GM19468 (cell line): ENCODE measurements around the gene LPO.

ENCODE experiments used
- ATAC-seq: cut with Tn5 transposase; IDR thresholded peaks from one replicate; pipeline ENCODE4 v1.9.1; 2021; ENCODE audit warnings: mild to moderate bottlenecking, moderate library complexity, moderate number of reproducible peaks; ENCODE audit not compliant: unreplicated experiment; ENCODE audit errors: extremely low read depth

LPO gene

GRCh38 chr17:58253082-58253481 lies 14.7 kb downstream of the LPO start:
- ATAC-seq, result no peak

DNA sequence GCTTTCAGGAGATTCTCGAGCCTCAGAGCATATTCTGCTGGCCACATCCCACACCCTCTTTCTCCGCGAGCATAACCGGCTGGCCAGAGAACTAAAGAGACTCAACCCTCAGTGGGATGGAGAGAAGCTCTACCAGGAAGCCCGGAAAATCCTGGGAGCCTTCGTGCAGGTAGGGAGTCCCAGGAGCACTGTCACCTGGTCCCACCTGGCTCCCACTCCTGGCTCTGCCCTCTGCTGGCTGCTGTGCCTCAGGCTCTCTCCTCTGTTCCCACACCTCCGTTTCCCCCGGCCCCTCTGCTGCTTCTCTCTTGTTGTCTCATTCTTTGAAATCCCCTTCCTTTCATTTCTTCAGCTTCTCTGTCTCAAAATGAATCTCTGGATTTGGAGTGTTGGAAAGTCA lies 16.4 kb downstream of the LPO start:
- ATAC-seq, result no peak

DNA sequence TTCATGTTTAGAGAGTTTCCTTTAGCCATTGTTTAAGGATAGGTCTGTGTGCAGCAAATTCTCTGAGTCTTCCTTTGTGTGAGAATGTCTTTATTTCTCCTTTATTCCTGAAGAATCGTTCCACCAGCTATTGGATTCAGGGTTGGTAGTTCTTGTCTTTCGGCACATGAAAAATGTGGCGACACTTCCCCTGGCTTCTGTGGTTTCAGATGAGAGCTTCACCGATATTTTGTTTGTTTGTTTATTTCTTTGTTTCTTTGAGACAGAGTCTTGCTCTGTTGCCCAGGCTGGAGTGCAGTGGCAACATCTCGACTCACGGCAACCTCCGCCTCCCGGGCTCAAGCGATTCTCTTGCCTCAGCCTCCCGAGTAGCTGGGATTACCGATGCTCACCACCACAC lies 23.8 kb downstream of the LPO start:
- ATAC-seq, result no peak

DNA sequence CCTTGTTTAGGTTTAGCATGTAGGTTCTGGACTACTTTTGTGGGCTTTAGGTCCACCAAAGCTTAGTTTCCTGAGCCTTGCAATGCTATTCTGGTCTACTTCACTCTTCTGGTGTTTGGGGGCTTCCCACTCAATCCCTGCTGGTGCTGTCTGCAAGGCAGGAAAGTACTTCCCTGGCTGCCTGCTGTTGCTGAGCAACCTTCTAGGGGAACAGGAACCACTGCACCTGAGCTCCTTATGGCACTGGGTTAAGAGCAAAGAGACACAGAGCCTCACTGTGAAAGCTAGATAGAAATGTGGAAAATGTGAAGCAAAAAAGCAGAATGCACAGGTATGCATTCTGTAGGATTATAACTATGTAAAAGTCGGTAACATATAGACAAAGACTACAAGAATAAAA lies 25.4 kb downstream of the LPO start:
- no peak for ATAC-seq

- ATAC-seq, result no peak
Observed at GRCh38 chr17:58264407-58265103, 26.2 kb downstream of the LPO start.

GRCh38 chr17:58265271-58265670 lies 26.9 kb downstream of the LPO start:
- ATAC-seq, result no peak

- ATAC-seq, result no peak
Observed at GRCh38 chr17:58265902-58266875, 27.8 kb downstream of the LPO start.

DNA sequence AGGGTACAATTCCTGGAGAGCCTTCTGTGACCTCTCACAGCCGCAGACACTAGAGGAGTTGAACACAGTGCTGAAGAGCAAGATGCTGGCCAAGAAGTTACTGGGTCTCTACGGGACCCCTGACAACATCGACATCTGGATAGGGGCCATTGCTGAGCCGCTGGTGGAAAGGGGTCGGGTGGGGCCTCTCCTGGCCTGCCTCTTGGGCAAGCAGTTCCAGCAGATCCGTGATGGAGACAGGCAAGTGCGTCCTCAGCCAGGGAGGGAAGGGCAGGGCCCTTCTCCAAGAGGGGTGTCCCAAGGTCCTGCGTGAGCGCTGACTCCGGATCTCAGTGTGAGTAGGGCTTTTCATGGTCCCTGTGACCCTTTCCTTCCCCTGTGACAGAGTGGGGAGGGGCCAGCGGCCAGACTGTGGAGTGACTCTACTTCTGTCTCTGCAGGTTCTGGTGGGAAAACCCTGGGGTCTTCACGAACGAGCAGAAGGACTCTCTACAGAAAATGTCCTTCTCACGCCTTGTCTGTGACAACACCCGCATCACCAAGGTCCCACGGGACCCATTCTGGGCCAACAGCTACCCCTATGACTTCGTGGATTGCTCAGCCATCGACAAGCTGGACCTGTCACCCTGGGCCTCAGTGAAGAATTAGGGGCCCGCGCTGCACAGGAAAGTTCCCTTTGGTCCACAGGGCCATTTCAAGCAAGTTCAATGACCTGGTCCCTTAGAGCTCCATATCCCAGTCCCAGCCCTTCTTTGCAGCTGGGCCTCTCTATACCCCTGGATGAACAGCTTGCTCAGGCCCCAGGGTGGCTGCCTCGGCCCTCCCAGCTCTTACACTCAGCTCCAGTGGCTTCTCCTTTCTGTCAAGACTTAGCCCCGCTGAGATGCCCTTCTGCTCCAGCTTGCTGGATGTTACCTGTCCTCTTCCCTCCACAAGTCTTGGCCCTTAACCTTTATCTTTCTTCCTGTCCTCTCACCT lies 29.3 kb downstream of the LPO start:
- ATAC-seq, result no peak

DNA sequence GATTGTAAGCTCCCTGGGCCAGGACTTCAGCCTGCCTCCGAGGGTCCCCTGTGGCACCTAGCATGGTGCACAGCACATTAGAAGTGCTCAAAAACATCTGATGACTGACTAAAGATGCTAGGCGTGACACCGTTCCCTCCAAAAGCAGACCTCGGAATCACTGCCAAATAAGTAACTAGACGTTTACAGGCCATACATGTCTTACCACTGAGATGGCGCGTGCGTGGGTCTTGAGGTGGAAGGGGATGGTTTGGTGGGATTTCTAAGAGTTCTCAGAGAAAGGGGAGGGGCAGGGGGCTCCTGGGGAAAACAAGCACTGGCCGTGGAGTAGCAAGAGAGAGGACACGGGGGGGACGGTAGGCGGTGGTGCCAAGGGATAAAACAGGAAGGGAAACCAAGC lies 29.9 kb downstream of the LPO start:
- no peak for ATAC-seq

DNA sequence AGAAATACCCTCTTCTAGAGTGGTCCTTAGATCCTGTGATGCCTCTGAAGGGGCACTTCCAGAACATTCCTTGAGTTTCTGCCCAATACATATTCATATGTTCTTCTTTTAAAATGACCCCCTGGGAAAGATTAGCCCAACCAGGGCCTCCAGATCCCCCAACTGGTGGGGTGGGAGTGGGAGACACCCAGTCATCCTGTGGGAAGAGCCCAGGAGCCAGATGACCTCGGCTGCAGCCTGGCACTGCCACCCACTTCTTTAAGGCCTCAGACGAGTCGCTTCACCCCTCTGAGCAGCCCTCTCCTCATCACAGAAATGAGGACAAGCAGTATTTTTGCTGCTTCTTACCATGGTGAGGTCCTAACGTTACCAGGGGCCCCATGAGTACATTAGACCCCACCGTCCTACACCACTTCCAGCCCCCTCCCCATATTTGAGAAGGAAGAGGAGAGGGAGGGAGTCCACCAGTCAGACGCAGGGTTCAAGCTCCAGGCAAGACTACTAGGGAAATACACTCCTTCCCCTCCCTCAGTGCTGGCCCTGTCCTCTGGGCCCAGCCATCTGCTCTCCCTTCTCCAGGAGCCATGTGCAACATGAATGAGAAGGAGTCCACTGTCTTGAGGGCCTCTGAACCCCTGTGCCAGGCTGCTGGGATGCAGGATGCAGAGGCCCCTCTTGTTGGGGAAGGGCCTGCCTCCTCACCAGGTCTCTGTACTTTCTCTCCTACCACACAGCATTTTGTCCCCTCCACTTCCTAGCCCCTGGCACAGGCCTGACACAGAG lies 30.6 kb downstream of the LPO start:
- ATAC-seq, result no peak

DNA sequence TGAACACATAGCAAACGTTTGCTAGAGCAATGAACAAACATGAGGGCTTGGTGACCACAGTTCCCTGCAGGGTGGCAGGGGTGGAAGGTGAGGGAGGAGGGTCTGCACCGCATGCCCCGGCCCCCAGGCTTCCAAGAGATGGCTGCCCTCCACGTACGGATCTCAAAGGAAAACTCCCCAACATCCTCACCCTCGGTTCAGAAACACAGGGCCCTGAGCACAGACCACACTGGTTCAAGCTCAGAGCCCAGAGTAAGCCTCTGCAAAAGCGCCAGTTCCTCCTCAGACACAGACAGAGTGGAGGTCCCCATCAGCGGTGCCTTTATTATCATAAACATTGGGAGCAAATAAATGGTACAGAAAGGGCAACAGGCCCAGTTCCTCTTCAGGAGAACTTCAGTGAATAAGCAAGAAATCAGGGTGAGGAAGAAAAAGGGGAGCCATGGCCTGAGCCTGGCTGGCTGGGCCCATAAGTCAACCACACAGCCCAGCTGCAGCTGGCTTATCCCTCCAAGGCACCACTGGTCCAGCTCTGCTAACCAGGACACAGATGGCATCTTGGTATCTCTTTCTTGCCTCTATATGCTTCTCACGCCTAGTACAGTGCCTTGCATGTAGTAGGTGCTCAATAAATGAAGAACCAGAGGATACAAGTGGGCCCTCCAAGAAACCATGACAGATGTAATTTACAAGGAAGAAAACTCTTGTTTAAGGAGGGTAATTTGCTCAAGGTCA lies 31.3 kb downstream of the LPO start:
- no peak for ATAC-seq

DNA sequence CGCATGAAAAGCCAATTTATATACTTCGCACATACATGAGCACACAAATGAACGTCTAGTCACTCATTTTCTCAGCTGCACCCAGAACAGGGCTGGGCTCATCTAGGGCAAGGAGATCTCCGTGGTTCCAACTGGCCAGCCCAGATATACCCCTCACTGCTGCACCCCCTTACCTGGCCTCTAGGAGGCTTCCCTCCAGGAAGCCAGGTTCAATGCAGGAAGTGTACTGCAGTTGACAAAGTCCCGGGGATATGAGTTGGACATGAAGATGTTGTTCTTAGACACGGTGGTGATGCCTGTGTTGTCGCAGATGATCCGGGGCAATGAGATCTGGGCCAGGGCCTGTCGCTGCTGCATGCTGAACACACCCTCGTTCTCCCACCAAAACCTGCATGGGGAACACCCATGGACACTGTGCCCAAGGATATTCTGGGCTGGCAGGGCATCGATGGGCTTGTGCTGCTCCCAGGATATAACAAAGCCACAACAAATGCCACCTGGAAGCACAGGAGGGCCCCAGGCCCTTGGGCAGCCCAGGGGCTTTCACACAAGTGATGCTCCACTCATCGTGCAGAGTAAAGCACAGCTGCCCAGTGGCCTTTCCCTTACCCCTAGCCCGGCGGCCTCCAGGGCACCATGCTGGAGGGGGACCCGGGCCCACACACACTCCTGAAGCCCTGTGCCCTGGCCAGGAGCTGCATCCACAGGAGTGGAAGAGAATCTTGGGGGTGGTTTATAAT lies 32.3 kb downstream of the LPO start:
- no peak for ATAC-seq

GRCh38 chr17:58271216-58271931 lies 33.0 kb downstream of the LPO start:
- no peak for ATAC-seq

GRCh38 chr17:58272367-58273280 lies 34.2 kb downstream of the LPO start:
- ATAC-seq, result no peak

DNA sequence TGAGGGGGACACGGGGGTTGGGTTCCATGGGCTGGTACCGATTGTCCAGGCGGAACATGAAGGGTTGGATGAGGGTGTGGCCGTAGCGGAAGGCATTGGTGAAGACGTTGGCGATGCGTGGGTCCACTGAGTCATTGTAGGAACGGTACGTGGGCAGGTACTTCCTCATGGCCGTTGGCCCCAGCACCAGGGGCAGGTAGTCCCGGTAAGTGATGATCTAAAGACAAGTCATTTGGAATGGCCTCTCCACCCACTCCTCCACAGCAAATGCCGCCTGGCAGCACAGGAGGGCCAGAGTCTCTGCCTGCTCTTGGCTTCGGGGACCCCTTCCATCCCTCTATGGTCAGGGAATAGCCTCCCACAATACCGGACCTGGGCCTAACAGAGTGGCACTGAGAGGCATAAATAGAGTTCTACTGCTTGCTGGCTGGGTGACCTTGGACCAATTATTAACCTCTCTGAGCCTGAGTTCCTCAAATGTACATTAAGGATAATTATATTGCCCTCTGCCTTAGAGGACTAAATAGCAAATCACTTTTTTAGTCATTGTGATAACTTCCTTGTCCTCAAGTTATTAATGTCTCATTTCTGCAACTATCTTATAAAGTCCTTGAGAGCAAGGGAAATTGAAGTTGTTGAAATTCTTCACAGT lies 35.2 kb downstream of the LPO start:
- no peak for ATAC-seq

DNA sequence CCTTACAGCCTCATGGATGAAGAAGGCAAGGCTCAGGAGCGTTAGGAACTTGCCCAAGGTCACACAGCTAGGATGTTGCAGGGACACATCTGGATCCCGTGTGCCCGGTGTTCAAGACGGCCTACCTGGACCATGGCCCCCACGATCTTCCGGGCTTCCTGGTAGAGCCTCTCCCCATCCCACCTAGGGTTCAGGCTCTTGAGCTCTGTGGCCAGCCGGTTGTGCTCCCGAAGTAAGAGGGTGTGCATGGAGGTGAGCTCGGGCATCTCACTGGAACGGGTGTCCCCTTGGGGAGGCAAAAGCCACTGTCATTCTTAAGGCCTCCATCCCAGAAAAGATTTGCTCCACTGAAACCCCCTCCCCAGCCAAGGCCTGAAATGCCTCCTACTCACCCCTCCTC lies 37.0 kb downstream of the LPO start:
- ATAC-seq, result no peak
